ENCODE results near the gene ODF2.

The ODF2 gene

DNA sequence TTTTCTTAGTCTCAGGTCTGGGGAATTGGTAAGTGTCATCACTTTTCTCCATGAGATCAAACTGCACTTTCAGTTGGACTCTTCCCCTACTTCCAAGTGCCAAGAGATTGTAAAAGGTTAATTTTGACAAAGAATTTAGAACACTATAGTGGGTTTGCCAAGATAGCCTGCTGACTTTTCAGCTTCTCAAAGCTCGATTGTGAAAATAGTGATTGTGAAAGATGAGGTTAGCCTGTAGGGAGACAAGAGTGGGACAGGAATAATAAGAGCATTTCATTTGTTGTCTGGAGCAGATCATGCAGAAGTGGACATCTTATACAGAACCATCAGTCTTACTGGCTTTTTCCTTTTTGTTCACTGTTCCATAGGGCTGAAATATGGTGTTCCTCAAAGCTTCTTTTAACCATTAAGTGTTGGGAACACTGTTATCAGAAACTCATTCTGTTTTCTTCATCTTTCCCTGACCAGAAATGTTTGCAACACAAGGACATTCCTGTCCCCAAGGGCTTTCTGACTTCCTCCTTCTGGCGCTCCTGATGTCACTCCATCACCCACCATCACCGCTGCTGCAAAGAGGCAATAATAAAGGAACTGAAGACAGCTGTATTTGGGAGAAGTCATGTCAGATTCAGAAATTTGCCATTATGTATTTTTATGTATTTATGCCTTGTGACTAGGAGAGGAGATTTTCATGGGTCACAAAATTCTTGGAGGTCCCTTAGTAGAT is 85.0 kb downstream of the ODF2 start:
- DNase-seq = no peak

DNA sequence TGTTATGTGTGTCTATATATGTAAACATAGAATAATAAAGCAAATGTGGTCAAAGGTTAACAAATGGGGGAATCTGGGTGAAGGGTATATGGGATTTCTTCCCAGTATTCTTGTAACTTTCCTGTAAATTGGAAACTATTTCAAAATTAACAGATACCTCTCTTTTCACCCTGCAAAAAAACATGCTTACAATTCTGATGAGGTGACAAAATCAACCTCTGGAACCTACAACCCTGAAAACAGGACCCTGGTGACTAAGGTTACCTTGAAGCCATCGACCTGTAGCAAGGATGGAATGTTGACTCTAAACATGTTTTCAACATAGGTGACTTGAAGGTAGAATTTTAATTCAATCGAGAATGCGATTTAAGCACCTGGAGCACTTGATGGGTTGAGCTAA is 90.7 kb downstream of the ODF2 start:
- no peak for DNase-seq

DNA sequence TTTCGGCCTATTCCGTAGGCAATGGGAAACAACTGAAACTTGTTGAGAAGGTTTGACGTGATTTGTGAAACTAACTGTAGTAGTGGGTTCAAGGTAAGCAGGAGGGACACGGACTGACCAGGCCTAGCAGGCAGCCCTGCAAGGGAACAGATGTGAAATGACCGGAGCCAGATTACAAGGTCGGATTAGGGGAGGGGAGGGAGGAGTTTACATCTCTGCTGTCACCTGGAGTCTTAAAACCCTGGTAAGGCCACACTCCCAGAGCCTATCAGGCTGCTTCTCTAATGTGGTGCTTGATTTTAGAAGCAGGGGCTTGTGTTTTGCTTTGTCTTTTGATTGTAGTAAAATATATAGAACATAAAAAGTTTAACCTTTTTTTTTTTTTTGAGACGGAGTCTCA is 93.1 kb downstream of the ODF2 start:
- no peak for DNase-seq

DNA sequence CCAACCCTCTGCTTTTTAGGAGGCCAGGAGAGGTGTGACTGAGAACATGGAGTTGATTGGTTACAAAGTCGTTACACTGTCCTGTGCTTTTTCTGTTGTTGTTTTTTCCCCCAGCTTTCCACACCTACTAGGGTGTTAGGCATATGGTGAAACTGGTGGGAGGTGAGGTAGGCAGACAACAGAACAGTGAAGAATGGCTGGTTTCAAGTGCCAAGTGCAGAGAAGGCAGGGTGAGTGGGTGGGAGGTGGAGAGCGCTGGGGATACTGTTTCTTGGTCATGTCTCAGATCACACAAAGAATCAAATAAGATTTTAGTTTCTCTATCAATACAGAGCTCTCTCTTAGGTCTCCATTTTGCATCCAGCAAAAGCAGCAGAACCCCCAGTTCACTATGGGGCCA is 94.4 kb downstream of the ODF2 start:
- DNase-seq = no peak
